Dermis microvascular lymphatic vessel endothelial cell (primary cell): Measurements from ENCODE around the gene LAPTM4A. TPM values are rescaled to one million over a fixed set of nuclear protein-coding genes. Genes with fewer than 3 reads are reported as not detected.

ENCODE experiments used
- DNase-seq, 2 donors: peaks; one replicate each; pipeline versions ENCODE4 v3.0.0 to v3.0.0-alpha.2; 2010; ENCODE audit warnings: low read depth in 2 of 2
- total RNA-seq: library from RNA; depleted of rRNA; stranded (reverse); fragments of >200 nt; gene quantifications from 2 replicates; pipeline ENCODE4 v1.2.1, GENCODE V29; 2014

The LAPTM4A gene
- total RNA-seq, 1 donor from 2014 or later: 101 TPM

DNA sequence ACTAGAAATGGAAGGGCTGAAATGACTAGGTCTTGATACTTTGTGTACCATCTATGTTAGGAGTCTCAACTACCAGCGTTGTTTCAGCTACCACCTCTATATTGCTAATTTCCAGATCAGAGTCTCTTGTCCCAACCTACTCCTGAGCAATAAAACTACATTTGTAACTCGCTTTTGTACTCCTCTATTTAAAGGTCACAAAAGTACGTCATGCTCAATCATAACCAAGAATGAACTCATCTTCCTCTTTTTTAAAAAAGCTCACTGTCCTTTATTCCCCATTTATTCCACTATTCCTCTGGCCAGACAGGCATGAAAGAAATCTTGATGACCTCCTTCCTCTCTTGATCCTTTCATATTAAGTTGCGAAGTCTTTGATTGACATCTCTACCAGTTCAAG lies 27.7 kb downstream of the LAPTM4A start:
- no peak for DNase-seq

DNA sequence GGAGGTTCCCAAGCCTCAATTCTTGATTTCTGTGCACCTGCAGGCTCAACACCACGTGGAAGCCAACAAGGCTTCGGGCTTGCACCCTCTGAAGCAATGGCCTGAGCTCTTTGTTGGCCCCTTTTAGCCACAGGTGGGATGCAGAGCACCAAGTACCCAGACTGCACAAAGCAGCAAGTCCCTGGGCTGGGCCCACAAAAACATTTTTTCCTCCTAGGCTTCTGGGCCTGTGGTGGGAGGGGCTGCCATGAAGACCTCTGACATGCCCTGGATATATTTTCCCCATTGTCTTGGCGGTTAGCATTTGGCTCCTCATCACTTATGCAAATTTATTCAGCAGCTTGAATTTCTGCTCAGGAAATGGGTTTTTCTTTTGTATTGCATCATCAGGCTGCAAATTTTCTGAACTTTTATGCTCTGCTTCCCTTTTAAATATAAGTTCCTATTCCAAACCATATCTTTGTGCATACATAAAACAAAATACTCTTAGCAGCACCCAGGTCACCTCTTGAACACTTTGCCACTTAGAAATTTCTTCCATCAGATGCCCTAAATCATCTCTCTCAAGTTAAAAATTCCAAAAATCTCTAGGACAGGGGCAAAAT lies 29.9 kb downstream of the LAPTM4A start:
- DNase-seq: no peak

DNA sequence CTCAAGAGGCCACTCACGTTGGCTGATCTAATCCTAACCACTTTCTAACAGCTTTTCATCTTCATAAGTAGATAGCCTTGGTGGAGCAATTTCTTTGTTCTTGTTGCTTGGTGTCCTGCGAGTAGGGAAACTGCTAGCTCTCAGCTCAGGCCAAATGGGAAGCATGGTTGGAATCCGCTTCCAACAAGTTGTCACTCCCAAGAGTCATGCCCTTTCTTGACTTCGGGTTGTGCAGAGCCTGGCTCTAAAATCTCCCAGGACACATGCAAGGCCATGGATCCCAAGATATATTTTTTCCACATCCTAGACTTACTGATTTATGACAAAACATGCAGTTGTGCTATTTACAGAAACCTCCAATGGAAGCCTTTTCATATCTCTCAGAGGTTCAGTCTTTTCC lies 31.7 kb downstream of the LAPTM4A start:
- no peak for DNase-seq

DNA sequence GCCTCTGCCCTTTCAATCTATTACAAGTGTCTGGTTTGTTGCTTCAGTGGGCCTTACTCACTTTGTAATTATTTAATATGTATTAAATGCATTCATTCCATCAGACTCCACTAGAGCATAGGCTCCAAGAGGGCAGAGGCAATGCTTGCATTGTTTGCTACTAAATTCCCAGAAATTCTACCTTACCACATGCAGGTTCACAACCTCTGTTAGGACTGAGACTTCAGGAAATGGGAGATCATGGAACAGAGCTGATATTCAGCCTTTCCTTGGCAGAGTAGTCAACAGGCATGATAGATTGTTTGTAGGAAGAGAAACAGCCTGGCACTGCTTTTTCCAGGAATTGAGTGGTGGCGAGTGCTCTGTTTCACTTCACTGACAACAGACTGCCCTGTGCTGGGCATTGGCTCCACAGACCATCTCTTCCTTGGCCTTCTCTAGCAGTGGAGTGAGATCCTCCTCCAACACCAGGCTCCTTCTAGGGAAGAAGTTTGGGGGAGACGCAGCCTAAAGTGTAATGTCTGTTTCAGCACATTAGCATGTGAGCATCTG lies 32.8 kb downstream of the LAPTM4A start:
- no peak for DNase-seq

DNA sequence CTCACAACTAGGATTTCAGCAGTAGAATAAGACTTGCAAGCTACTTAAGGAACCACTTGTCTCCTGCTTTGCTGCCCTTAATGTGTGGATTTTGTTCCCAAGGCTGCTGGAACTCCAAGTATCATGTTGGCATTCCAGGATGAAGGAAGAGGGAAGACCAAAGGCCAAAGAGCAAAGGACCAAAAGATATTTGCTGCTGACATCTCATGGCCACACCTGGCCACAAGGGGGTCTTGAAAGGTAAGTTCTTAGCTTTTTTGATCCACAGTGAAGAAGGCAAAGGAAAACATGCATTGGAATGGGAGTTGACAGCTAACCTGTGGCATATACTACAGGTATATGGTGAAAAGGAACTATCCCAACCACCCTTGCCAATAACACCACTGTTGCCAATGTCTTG lies 35.1 kb downstream of the LAPTM4A start:
- DNase-seq: no peak

DNA sequence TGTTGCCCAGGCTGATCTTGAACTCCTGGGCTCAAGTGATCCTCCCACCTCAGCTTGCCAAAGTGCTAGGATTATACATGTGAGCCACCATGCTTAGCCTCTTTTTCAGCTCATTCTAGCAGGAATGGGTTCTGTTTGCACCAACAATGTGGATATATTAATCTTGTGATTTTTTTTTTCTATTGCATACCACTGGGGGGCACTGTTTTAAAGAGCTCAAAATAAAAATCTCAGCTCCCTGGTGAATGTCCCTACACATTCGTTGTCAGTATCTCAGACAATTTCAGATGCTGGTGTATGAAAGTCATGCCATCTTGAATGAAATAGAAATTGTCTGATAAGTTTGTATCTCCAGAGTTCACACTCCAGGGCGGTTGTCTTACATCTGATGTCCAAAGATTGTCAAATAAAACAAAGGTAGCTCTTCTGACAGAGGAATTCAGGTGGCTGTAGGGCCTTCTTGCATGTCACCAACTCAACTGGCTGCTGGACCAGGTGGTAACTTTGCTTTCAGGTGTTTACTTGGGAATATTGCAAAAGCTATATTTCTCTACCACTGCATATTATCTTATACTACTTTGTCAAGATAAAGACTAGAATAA lies 35.8 kb downstream of the LAPTM4A start:
- DNase-seq: peak; percentile 44 to 69

DNA sequence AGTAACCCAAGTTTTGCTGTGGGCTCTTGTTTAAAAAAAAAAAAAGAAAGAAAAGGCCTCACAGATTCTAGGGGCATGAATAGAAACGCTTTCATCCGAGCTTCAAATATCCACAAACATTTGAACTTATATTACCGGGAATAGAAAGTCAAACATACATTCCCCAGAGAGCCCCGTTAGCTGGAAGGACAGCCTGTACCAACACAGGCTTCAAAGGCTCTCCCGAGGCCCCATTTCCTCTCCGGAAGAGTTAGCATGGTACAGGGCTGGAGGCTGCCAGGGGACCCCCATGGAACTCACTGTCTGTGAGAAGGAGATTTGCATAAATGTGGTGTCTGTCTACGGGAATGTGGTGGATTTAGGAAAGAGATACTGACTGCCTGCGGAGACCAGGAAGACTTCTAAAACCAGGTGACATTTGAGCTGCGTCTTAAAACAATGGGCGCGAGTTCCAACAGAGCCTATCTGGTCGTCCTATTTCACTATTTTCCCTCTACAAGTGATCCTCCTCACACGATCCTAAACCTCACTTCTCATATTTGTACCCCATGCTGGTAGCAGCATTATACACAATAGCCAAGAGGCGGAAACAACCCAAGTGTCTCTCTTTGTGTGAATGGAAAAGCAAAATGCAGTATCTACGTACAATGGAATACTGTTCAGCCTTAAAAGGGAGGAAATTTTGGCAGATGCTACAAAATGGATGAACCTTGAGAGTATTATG lies 38.1 kb downstream of the LAPTM4A start:
- no peak for DNase-seq

DNA sequence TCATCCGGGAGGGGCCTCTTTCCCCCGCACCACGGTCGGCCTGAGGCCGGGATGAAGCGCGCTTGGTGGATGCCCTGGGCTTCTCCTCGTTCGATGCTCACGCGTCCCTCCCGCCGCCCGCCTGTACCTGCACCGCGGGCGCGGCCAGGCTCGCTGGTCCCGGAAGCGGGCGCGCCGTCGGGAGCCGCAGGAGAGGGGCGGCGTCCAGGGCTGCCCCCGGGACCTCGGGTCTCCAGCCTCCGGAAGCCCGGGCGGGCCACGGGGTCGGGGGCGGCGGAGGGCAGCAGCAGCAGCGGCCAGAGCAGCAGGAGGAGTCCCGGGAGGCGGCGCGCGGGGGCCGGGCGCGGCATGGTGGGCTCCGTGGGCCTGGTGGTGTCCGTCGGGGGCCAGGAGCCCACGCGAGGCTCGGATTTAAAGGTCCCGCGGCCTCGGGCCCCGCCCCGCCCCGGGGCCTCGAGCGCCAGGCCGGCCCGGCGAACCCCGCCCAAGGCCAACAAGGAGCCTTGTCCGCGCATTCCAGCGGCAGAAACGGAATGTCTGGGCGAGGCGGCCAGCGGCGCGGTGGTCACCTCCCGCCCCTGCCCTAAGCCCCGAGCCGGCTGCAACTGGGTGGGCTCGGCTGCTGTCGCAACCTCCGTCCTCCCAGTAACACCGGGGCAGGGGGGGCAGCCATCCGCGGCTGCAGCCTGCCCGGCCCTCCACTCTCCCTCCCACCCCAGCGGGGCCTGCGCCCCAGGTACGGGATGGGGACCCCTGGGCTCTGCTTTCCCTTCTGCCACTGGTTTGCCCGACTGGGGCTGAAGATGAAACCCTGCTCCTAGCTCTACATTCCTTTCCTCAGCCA lies 38.9 kb downstream of the LAPTM4A start, which contains the start of gene MATN3:
TSS of gene MATN3 (minus strand) at position 387 of the 844 bp plus-strand sequence. CDS start at position 350, 37 bp downstream.
- no peak for DNase-seq

DNA sequence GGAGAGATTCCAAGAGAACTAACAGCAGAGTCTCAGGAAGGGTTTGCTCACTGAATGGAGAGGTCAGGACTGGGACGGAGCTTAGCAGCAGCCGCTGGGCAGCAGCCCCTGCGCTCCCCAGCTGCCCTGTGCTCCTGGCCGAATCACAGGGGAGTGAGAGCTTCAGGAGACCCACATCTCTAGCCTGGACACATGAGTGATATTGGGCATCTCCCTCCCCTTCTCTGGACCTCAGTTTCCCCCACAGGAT lies 39.5 kb downstream of the LAPTM4A start:
- DNase-seq: no peak

DNA sequence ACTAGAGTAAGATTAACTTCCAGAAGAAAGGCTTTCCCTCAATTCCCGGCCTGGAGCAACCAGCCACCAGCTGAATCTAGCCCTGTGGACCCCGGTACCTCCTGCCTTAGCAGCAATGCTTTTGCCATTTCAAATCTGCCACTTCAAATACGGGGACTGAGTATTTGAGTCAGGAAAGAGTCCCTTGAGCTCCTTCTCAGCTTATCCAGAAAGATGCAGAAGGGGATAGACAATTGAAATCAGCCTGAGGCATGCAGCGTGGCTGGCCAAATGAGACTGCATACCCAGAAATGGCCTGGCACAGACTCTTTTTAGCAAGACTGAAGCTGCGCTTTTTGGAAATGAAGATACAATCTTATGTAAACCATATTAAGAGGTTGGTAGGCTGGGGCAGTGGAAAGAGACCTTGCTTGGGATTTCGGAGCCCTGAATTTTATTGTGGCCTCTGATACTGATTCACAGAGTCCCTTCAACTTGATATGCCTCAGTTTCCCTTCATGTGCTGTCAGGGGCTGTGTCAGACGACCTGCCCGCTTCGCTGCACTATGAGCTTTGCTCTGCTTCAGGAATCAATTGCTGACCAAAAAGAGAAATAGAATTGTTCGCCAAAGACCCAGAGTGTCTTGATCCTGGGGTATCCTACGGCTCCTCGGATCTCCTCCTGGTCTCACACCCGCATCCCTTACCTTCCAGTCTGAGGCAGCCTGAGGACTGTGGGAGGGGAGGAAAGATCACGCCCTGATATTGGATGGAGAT lies 40.0 kb downstream of the LAPTM4A start:
- DNase-seq: no peak

DNA sequence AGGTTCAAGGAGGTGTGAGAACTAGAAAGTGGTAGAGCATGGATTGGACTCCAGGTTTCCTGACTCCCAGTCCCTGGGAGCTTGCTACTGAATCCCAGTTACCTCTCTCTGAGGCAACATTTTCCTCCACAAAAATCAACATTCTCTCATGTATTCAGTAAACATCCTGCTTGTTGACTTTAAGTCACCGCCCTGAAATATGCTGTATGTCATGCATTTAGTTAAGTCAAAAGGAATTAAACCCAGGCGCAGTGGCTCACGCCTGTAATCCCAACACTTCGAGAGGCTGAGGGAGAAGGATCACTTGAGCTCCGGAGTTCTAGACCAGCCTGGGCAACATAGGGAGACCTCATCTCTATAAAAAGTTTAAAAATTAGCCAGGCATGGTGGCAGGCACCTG lies 42.7 kb downstream of the LAPTM4A start:
- no peak for DNase-seq

DNA sequence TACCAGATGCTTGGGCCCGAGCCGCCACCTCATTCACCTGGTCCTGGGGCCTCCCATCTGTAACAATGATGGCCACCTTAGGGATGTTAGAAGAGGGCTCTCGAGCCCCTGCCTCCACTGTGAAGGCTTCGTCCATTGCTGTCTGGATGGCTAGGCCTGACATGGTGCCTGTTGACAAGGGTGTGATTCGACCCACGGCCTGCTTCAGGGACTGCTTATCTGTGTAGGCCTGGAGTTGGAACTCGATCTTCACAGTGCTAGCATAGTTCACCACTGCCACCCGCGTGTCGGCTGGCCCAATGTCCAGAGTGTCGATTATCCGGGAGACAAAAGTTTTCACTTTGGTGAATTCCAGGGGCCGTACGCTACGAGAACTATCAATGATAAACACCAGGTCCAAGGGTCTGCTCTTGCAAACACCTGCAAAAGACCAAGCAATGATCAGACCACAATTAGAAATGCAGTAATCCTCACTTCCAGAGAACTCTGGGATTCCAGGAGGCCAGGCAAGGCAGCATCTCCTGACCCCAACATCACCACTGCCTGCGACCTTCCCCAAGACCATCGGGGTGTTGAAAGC lies 45.4 kb downstream of the LAPTM4A start:
- DNase-seq: no peak

DNA sequence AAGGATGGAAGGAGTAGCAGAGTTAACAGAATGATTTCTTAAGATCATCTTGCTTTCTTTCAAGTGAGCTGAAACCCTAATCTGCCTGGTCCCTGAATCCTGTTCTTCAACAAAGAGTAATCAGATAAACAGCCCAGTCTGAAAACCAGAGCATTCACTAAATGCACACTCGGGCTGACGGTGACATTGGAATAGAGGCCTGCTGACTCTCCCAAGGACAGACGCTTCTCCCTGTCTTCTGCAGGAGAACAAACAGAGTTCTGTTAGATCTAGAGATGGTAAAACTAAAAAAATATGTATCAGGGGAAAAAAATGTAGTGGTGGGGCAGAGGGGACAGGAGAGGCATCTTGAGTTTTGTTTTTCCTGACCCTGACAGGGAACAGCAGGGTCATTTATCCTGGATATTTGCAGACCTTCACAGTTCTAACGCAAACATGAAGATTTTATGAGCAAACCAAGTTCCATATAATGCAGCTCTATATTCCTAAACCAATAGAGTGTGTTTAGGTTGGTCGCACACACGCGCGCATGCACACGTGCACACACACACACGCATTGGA lies 46.3 kb downstream of the LAPTM4A start:
- DNase-seq: no peak

DNA sequence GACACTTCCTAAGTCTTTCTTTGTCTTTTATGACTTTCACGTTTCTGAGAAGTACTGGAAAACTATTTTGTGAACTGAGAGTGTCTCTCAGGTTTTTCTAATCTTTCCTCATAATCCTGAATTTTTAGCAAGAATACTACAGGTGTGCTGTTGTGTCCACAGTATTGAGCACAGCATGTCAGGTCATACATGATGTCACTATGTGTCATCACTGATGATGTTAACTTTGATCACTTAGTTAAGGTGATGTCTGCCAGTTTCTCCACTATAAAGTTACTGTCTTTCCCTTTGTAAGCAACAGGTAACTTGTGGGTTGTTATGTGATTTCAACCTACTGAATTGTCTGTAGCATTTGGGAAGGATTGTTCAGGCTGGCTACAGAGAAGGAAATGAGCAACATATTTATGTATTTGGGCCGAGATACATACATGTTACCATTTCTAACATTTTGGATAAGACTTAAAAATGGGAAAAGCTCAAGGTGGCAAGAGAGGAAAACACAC lies 50.0 kb downstream of the LAPTM4A start:
- no peak for DNase-seq

DNA sequence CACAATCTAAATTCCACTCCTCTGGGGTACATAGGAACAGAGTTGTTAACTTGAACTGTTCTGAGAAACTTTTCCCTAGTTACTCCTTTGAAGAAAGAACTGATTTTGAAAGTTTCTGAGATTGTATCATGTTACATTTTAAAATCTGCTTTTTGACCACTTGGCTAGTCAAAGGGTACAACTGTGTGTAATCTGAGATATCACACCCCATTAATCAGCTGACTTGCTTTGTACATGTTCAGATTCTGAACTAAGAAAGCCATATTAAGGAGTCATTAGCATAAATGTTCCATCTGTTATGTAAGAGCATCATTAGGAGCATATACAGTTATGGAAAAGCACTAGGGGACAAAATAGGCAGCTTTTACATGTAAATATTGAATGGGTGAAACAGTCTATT lies 57.7 kb downstream of the LAPTM4A start:
- no peak for DNase-seq

DNA sequence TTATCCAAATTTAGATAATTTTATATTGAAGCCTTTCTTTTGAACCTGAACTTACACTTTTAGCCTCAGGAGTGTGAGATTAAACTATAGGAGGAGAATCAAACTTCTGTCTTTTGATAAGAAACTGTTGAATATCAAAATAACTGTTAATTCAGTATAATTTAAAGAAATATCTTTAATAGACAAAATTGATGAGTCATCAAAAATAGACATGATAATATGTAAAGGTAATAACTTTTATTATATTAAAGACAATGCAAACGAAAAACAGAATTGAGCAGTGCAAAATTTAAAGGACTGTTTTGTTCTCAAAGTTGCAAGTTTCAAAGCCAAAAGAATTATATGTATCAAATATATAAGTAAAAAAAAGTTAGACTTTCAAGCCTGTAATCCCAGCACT lies 59.5 kb downstream of the LAPTM4A start:
- DNase-seq: no peak

DNA sequence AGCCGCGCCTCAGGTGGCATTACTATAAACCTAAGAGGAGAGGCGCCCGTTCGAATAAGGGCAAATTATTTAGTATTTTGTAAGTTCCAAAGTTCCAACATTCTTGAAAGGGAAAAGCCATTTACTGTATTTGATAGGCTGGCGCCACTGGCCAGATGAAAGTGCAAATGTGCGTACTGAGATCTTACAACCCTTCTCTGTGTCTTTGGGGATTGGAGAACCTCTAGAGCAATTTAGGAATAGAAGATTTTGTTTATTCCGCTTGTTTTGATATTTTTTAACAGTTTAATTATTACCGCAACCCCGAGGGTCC lies 61.1 kb downstream of the LAPTM4A start:
- DNase-seq: no peak

DNA sequence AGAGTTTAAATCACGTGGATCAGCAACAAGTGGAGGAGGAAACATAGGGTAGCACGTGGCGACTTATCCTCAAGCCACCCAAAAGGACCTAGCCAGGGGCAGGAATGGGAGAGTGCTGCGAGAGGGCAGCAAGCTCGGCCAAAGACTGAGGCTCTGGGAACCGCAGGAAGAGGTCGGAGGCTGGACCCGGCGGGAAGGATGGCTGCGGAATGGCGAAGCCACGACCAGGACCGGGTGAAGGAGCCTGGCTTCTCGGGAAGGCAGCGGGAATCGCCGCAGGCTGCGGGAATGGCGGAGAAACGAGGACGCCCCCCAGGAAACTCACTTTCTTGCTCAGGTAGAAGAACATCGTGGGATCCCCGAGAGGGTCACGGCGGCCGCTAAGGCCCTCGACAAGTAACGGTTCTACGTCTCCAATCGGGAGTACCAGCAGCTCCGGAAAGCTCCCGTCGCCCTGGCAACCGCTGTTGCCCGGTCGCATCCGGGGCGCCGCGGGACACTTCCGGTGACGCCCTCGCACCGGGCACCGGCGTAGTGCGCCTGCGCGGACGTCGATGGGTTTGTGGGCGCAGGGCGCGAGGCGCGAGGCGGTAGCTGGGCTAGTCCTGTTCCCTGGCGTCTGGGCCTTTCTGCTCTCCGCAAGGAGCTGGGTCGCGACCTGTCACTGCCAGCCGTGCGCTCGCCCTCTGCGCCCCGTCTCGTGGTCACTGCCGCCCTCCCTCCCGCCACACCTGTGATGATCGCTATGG lies 61.6 kb downstream of the LAPTM4A start, which contains the start of gene WDR35:
TSS of gene WDR35 (minus strand) at position 439 of the 749 bp plus-strand sequence. CDS start at position 349, 90 bp downstream.
- DNase-seq: peak in 1 of 2 donors; percentile 40

DNA sequence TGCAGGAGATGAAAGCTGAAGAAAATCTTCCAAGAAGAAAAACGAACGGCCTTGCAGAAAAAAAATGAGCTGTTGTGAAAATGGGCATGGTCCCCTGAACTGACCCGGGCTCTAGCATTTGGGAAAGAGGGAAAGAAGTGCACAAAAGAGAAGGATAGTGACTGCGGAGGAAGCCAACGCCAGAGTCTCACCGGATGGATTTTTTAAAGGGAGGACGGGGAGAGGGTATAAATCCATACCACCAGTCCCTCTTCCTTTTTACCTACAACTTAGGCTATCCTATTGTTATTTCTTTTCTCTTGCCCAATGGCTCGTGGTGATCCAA lies 62.1 kb downstream of the LAPTM4A start:
- no peak for DNase-seq

DNA sequence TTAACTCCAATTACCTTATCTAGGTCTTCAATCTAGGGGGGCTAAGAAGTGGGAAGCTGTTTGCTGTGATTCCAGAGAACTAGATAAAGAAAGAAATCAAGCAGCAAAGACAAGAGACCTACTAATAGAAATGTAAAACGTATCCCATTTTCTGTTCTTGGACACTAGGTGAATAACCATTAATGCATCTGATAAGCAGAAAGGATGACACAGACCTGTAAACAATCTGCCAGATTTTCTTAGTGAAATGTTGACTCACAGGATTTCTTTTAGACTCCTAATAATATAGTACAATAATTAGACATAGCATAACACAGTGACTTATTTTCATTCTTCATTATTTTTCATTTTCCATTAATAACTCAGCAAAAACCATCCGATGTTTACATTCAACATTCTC lies 62.8 kb downstream of the LAPTM4A start:
- no peak for DNase-seq
